Measurements from ENCODE around the gene CAMKMT.

Gene CAMKMT

GRCh38 chr2:44649381-44649780 is 287.6 kb downstream of the CAMKMT start:
- peak; percentile 7 for DNase-seq (ENCODE audit: low spot score)

GRCh38 chr2:44650796-44651195 is 289.0 kb downstream of the CAMKMT start:
- DNase-seq (ENCODE audit: low spot score): no peak

- no peak for DNase-seq (ENCODE audit: low spot score)
Observed at GRCh38 chr2:44651974-44652373, 290.2 kb downstream of the CAMKMT start.

GRCh38 chr2:44652701-44653100 is 291.0 kb downstream of the CAMKMT start:
- no peak for DNase-seq (ENCODE audit: low spot score)

- no peak for DNase-seq (ENCODE audit: low spot score)
Observed at GRCh38 chr2:44655401-44655864, 293.7 kb downstream of the CAMKMT start.

- DNase-seq (ENCODE audit: low spot score): no peak
Observed at GRCh38 chr2:44656460-44656859, 294.7 kb downstream of the CAMKMT start.

- no peak for DNase-seq (ENCODE audit: low spot score)
Observed at GRCh38 chr2:44663471-44664073, 301.8 kb downstream of the CAMKMT start.

- no peak for DNase-seq (ENCODE audit: low spot score)
Observed at GRCh38 chr2:44668336-44668735, 306.6 kb downstream of the CAMKMT start.

GRCh38 chr2:44671276-44671675 is 309.5 kb downstream of the CAMKMT start:
- DNase-seq (ENCODE audit: low spot score): no peak

- no peak for DNase-seq (ENCODE audit: low spot score)
Observed at GRCh38 chr2:44671916-44672315, 310.2 kb downstream of the CAMKMT start.

GRCh38 chr2:44672431-44672830 is 310.7 kb downstream of the CAMKMT start:
- peak; percentile 35 for DNase-seq (ENCODE audit: low spot score)

GRCh38 chr2:44674473-44675284 is 312.9 kb downstream of the CAMKMT start:
- DNase-seq (ENCODE audit: low spot score): no peak

GRCh38 chr2:44676379-44676778 is 314.6 kb downstream of the CAMKMT start:
- no peak for DNase-seq (ENCODE audit: low spot score)

GRCh38 chr2:44679584-44679983 is 317.8 kb downstream of the CAMKMT start:
- DNase-seq (ENCODE audit: low spot score): peak; percentile 28

- no peak for DNase-seq (ENCODE audit: low spot score)
Observed at GRCh38 chr2:44679990-44680389, 318.2 kb downstream of the CAMKMT start.

GRCh38 chr2:44680424-44680971 is 318.8 kb downstream of the CAMKMT start:
- DNase-seq (ENCODE audit: low spot score): no peak

GRCh38 chr2:44680983-44681531 is 319.3 kb downstream of the CAMKMT start:
- peak; percentile 17 for DNase-seq (ENCODE audit: low spot score)

GRCh38 chr2:44682459-44682858 is 320.7 kb downstream of the CAMKMT start:
- no peak for DNase-seq (ENCODE audit: low spot score)

- no peak for DNase-seq (ENCODE audit: low spot score)
Observed at GRCh38 chr2:44684559-44684958, 322.8 kb downstream of the CAMKMT start.

GRCh38 chr2:44686561-44686960 is 324.8 kb downstream of the CAMKMT start:
- no peak for DNase-seq (ENCODE audit: low spot score)

- no peak for DNase-seq (ENCODE audit: low spot score)
Observed at GRCh38 chr2:44687686-44688455, 326.1 kb downstream of the CAMKMT start.

GRCh38 chr2:44688456-44689124 is 326.8 kb downstream of the CAMKMT start:
- DNase-seq (ENCODE audit: low spot score): no peak
